Measurements from ENCODE around the gene KDM5B. TPM values are rescaled to one million over a fixed set of nuclear protein-coding genes. Genes with fewer than 3 reads are reported as not detected.

KDM5B gene
- polyA plus RNA-seq, 1 of the 3 experiments (the other 2 are of a cell fraction): 21.7 TPM

- TF ChIP-seq ZBTB33 (IDR thresholded peaks at IDR 0.05; ENCODE audit: borderline replicate concordance, low read depth) (no peak), CTCF (IDR thresholded peaks at IDR 0.05) (no peak)
Observed at GRCh38 chr1:202791077-202791747, 17.0 kb downstream of the KDM5B start (continued).

GRCh38 chr1:202788800-202789199, 19.4 kb downstream of the KDM5B start:
- H2AFZ ChIP-seq (ENCODE audit: low read depth): no peak overlapping the region
- CTCF ChIA-PET: interaction anchor here (1.0 to 1.7 kb wide), 2 partner anchors 16 to 64 kb away, joined by 3 to 4 read pairs; no protein-coding TSS in a partner anchor
- TF ChIP-seq ZBTB33 (IDR thresholded peaks at IDR 0.05; ENCODE audit: borderline replicate concordance, low read depth) (no peak), GATA2 (CRISPR knock-in tag; IDR thresholded peaks at IDR 0.05) (no peak), EZH2phosphoT487 (IDR thresholded peaks at IDR 0.05; ENCODE audit: borderline replicate concordance, low read depth) (no peak), USF1 (IDR thresholded peaks at IDR 0.05; ENCODE audit: borderline replicate concordance, low read depth) (no peak), GABPA (IDR thresholded peaks at IDR 0.05; ENCODE audit: low read depth) (no peak), IRF3 (IDR thresholded peaks at IDR 0.05; ENCODE audit: low read depth, low read length) (no peak), FOSL2 (IDR thresholded peaks at IDR 0.05; ENCODE audit: borderline replicate concordance, low read depth) (no peak), MEF2A (IDR thresholded peaks at IDR 0.05; ENCODE audit: borderline replicate concordance, low read depth) (no peak), FOXJ3 (CRISPR knock-in tag; IDR thresholded peaks at IDR 0.05) (no peak), RCOR1 (IDR thresholded peaks at IDR 0.05; ENCODE audit: low read length) (no peak), FOXM1 (IDR thresholded peaks at IDR 0.05; ENCODE audit: low read depth) (no peak), RAD21 (IDR thresholded peaks at IDR 0.05; ENCODE audit: low read length) (no peak), TCF12 (IDR thresholded peaks at IDR 0.05) (no peak)
- H3K9me3 ChIP-seq: no peaks in the 10 kb centered on the region
- peaks cover 100% of the 10 kb centered on the region for H3K79me2 ChIP-seq (ENCODE audit: insufficient read depth)
- peaks cover 0 to 7% of the 10 kb centered on the region in 2 experiments for H3K36me3 ChIP-seq (replicated peaks in 1 of 2; ENCODE audit: control insufficient read depth in 1 of 2, insufficient read depth in 2 of 2, low read length in 1 of 2)
- POLR2A ChIA-PET: no interaction called here
- no peaks in the 10 kb centered on the region for H3K27me3 ChIP-seq (ENCODE audit: insufficient read depth)
- 94% methylated on average over 3 of the region's 3 CpGs for WGBS (ENCODE audit: low lambda C conversion rate)
- DNase-seq: no peak
- H3K9me2 ChIP-seq: no peaks in the 10 kb centered on the region
- H3F3A ChIP-seq (replicated peaks; ENCODE audit: insufficient read depth): peaks cover 15% of the 10 kb centered on the region
- H3K9ac ChIP-seq: no peak overlapping the region
- H3K4me2 ChIP-seq: no peak overlapping the region
- peaks cover 0 to 6% of the 10 kb centered on the region in 2 experiments; a peak in 2 of 4 replicates for H3K4me1 ChIP-seq (ENCODE audit: control insufficient read depth in 1 of 2, insufficient read depth in 2 of 2, low read depth in 1 of 2, low read length in 1 of 2)
- peaks cover 99% of the 10 kb centered on the region for H4K20me1 ChIP-seq (ENCODE audit: insufficient read depth)
- no peak overlapping the region for H3K27ac ChIP-seq (ENCODE audit: low read depth in 2 of 2, low read length in 1 of 2)
- H3K4me3 ChIP-seq (ENCODE audit: low read depth in 2 of 2, low read length in 1 of 2): no peak overlapping the region
